Karpas-422 (cell line): ENCODE measurements around the gene GPSM3. TPM values are rescaled to one million over a fixed set of nuclear protein-coding genes. Genes with fewer than 3 reads are reported as not detected.
A peak's percentile ranks its signal among the peaks of the same experiment; 100 is the strongest.

ENCODE experiments used
- DNase-seq: peaks from one replicate; pipeline ENCODE4 v3.0.0-alpha.2; 2015
- H2AFZ ChIP-seq: fragments of 200-600 bp; sonication (generic); 2 replicates; pipeline ENCODE4 v1.6.1; 2014; ENCODE audit warnings: antibody characterized with exemption, low read length, mixed read lengths
- H3K27ac ChIP-seq: fragments of 200-600 bp; sonication (generic); 2 replicates; pipeline ENCODE4 v1.5.1; 2014; ENCODE audit warnings: mild to moderate bottlenecking, low read length, moderate library complexity
- H3K27me3 ChIP-seq: fragments of 200-600 bp; sonication (generic); 2 replicates; pipeline ENCODE4 v1.6.1; 2014; ENCODE audit warnings: low read length, mixed read lengths
- H3K36me3 ChIP-seq: fragments of 200-600 bp; sonication (generic); 2 replicates; pipeline ENCODE4 v1.6.1; 2014; ENCODE audit warnings: low read length, mixed read lengths; ENCODE audit not compliant: insufficient read depth
- H3K4me1 ChIP-seq: fragments of 200-600 bp; sonication (generic); 2 replicates; pipeline ENCODE4 v1.6.1; 2014; ENCODE audit warnings: mild to moderate bottlenecking, low read length, mixed read lengths
- H3K4me2 ChIP-seq: fragments of 200-600 bp; sonication (generic); 2 replicates; pipeline ENCODE4 v1.6.1; 2014; ENCODE audit warnings: low read length, low read depth, mild to moderate bottlenecking; ENCODE audit not compliant: poor library complexity, severe bottlenecking
- H3K4me3 ChIP-seq: fragments of 200-600 bp; sonication (generic); 2 replicates; pipeline ENCODE4 v1.5.1; 2014; ENCODE audit warnings: mild to moderate bottlenecking, antibody characterized with exemption, low read length, mixed read lengths
- H3K79me2 ChIP-seq: fragments of 200-600 bp; sonication (generic); 2 replicates; pipeline ENCODE4 v1.6.1; 2014; ENCODE audit warnings: mild to moderate bottlenecking, low read length, mixed read lengths
- H3K9ac ChIP-seq: fragments of 200-600 bp; sonication (generic); 2 replicates; pipeline ENCODE4 v1.6.0; 2014; ENCODE audit warnings: low read length
- H3K9me2 ChIP-seq: fragments of 200-600 bp; sonication (generic), shearing (Covaris generic); replicated peaks from 2 replicates; pipeline ENCODE4 v1.6.0; 2014; ENCODE audit warnings: mild to moderate bottlenecking, low read length, moderate library complexity; ENCODE audit not compliant: insufficient read depth
- H3K9me3 ChIP-seq: fragments of 300-700, 200-600 bp; sonication (generic); 2 replicates; pipeline ENCODE4 v1.6.1; 2014; ENCODE audit warnings: low read length, mixed read lengths
- H4K20me1 ChIP-seq: fragments of 200-600 bp; sonication (generic); 2 replicates; pipeline ENCODE4 v1.6.1; 2014; ENCODE audit warnings: mild to moderate bottlenecking, antibody characterized with exemption, low read length, low read depth; ENCODE audit not compliant: insufficient read depth
- total RNA-seq: library from RNA; depleted of rRNA; stranded (reverse); fragments of >200 nt; shearing (Covaris generic); gene quantifications from 2 replicates; pipeline ENCODE4 v1.2.3, GENCODE V29; 2014; ENCODE audit warnings: low replicate concordance

The GPSM3 gene
- total RNA-seq, 1 experiment from 2014 or later, result 66.5 TPM

GRCh38 chr6:32198866-32199265 lies 6.4 kb upstream of the GPSM3 start:
- no peaks in the 10 kb centered on the region for H3K79me2 ChIP-seq
- H3K9me3 ChIP-seq, result no peaks in the 10 kb centered on the region
- H3K4me2 ChIP-seq, result no peak overlapping the region
- no peaks in the 10 kb centered on the region for H4K20me1 ChIP-seq
- peaks cover 33% of the 10 kb centered on the region for H3K4me1 ChIP-seq
- H3K9me2 ChIP-seq, result no peaks in the 10 kb centered on the region
- no peak overlapping the region for H3K4me3 ChIP-seq
- no peak overlapping the region for H3K9ac ChIP-seq
- no peak overlapping the region for H3K27ac ChIP-seq
- DNase-seq, result peak; percentile 35
- H3K36me3 ChIP-seq, result no peaks in the 10 kb centered on the region
- H2AFZ ChIP-seq, result no peak overlapping the region
- no peaks in the 10 kb centered on the region for H3K27me3 ChIP-seq

- Histone ChIP-seq H3K4me3 (no peak overlapping the region), H4K20me1 (no peaks in the 10 kb centered on the region), H3K4me1 (peaks cover 36% of the 10 kb centered on the region), H3K9me3 (no peaks in the 10 kb centered on the region), H2AFZ (no peak overlapping the region), H3K27me3 (no peaks in the 10 kb centered on the region), H3K36me3 (no peaks in the 10 kb centered on the region), H3K27ac (no peak overlapping the region), H3K79me2 (no peaks in the 10 kb centered on the region), H3K4me2 (no peak overlapping the region), H3K9me2 (no peaks in the 10 kb centered on the region), H3K9ac (no peak overlapping the region)
- DNase-seq, result no peak
Observed at GRCh38 chr6:32198345-32198696, 5.9 kb upstream of the GPSM3 start.

- Histone ChIP-seq H3K4me2 (peak overlapping the region; percentile 98), H4K20me1 (no peaks in the 10 kb centered on the region), H3K9me3 (no peaks in the 10 kb centered on the region), H2AFZ (peak overlapping the region; percentile 33; the same call in 1 of the 2 replicates), H3K9me2 (no peaks in the 10 kb centered on the region), H3K4me3 (peak overlapping the region; percentile 88), H3K9ac (peak overlapping the region; percentile 94), H3K4me1 (peaks cover 45% of the 10 kb centered on the region), H3K79me2 (peaks cover 10% of the 10 kb centered on the region), H3K27me3 (no peaks in the 10 kb centered on the region), H3K27ac (peak overlapping the region; percentile 83; the same call in 1 of the 2 replicates), H3K36me3 (no peaks in the 10 kb centered on the region)
- DNase-seq, result peak; percentile 62
Observed at GRCh38 chr6:32196682-32197616, 4.5 kb upstream of the GPSM3 start.

GRCh38 chr6:32195902-32196681 lies 3.6 kb upstream of the GPSM3 start:
- H3K79me2 ChIP-seq, result peaks cover 18% of the 10 kb centered on the region
- peak overlapping the region; percentile 88 for H3K4me3 ChIP-seq
- H3K4me2 ChIP-seq, result peak overlapping the region; percentile 98
- no peaks in the 10 kb centered on the region for H3K27me3 ChIP-seq
- no peaks in the 10 kb centered on the region for H4K20me1 ChIP-seq
- peak overlapping the region; percentile 94 for H3K9ac ChIP-seq
- peaks cover 54% of the 10 kb centered on the region for H3K4me1 ChIP-seq
- no peaks in the 10 kb centered on the region for H3K9me2 ChIP-seq
- H2AFZ ChIP-seq, result peak overlapping the region; percentile 33; the same call in 1 of the 2 replicates
- H3K27ac ChIP-seq, result peak overlapping the region; percentile 83
- H3K9me3 ChIP-seq, result no peaks in the 10 kb centered on the region
- DNase-seq, result peak; percentile 96
- H3K36me3 ChIP-seq, result no peaks in the 10 kb centered on the region

- peak overlapping the region; percentile 89; the same call in 1 of the 2 replicates for H3K4me3 ChIP-seq
- peak overlapping the region; percentile 98 for H3K9ac ChIP-seq
- H3K4me2 ChIP-seq, result peak overlapping the region; percentile 100
- peaks cover 58% of the 10 kb centered on the region for H3K4me1 ChIP-seq
- H3K9me3 ChIP-seq, result no peaks in the 10 kb centered on the region
- no peaks in the 10 kb centered on the region for H3K36me3 ChIP-seq
- no peak overlapping the region; the same call in 1 of the 2 replicates for H3K27ac ChIP-seq
- no peaks in the 10 kb centered on the region for H3K27me3 ChIP-seq
- H4K20me1 ChIP-seq, result no peaks in the 10 kb centered on the region
- peaks cover 22% of the 10 kb centered on the region for H3K79me2 ChIP-seq
- peak; percentile 100 for DNase-seq
- H3K9me2 ChIP-seq, result no peaks in the 10 kb centered on the region
- H2AFZ ChIP-seq, result no peak overlapping the region
Observed at GRCh38 chr6:32195652-32195901, 3.1 kb upstream of the GPSM3 start.

- Histone ChIP-seq H3K4me1 (peaks cover 61% of the 10 kb centered on the region), H3K79me2 (peaks cover 25% of the 10 kb centered on the region), H3K36me3 (no peaks in the 10 kb centered on the region)
Observed at GRCh38 chr6:32194825-32195651, 2.6 kb upstream of the GPSM3 start.

GRCh38 chr6:32194388-32194787 lies 1.9 kb upstream of the GPSM3 start:
- H4K20me1 ChIP-seq, result no peaks in the 10 kb centered on the region
- DNase-seq, result no peak
- no peaks in the 10 kb centered on the region for H3K9me3 ChIP-seq
- no peak overlapping the region for H3K27ac ChIP-seq
- no peaks in the 10 kb centered on the region for H3K9me2 ChIP-seq
- H3K4me3 ChIP-seq, result peak overlapping the region; percentile 89
- peaks cover 61% of the 10 kb centered on the region for H3K4me1 ChIP-seq
- H3K36me3 ChIP-seq, result no peaks in the 10 kb centered on the region
- H2AFZ ChIP-seq, result no peak overlapping the region
- no peaks in the 10 kb centered on the region for H3K27me3 ChIP-seq
- H3K79me2 ChIP-seq, result peaks cover 28% of the 10 kb centered on the region
- H3K9ac ChIP-seq, result peak overlapping the region; percentile 98
- peak overlapping the region; percentile 100 for H3K4me2 ChIP-seq

More at GRCh38 chr6:32194825-32195651, 2.6 kb upstream of the GPSM3 start:
- no peaks in the 10 kb centered on the region for H3K27me3 ChIP-seq
- peak overlapping the region; percentile 100 for H3K4me2 ChIP-seq
- H2AFZ ChIP-seq, result no peak overlapping the region
- H3K9ac ChIP-seq, result peak overlapping the region; percentile 98
- H3K27ac ChIP-seq, result peak overlapping the region; percentile 81
- H3K4me3 ChIP-seq, result peak overlapping the region; percentile 89
- peak; percentile 81 for DNase-seq
- H3K9me3 ChIP-seq, result no peaks in the 10 kb centered on the region
- H3K9me2 ChIP-seq, result no peaks in the 10 kb centered on the region
- H4K20me1 ChIP-seq, result no peaks in the 10 kb centered on the region
